Muscle of leg (tissue), 11 donors: ENCODE measurements around the gene CENPS. TPM values are rescaled to one million over a fixed set of nuclear protein-coding genes. Genes with fewer than 3 reads are reported as not detected.

Source experiments
- DNase-seq: peaks from one replicate; pipeline ENCODE4 v3.0.0; 2013
- H3K27ac ChIP-seq: one replicate; pipeline ENCODE4 v1.5.1; 2013; ENCODE audit warnings: mild to moderate bottlenecking, low read length, control low read depth
- H3K27me3 ChIP-seq: one replicate; pipeline ENCODE4 v1.6.1; 2013; ENCODE audit warnings: low read length; ENCODE audit not compliant: control insufficient read depth, insufficient read depth
- H3K36me3 ChIP-seq: one replicate; pipeline ENCODE4 v1.6.1; 2013; ENCODE audit warnings: low read length; ENCODE audit not compliant: control insufficient read depth, insufficient read depth
- H3K4me1 ChIP-seq: one replicate; pipeline ENCODE4 v1.6.1; 2013; ENCODE audit warnings: low read length; ENCODE audit not compliant: control insufficient read depth, insufficient read depth
- H3K4me3 ChIP-seq: one replicate; pipeline ENCODE4 v1.5.1; 2013; ENCODE audit warnings: low read length, control low read depth
- H3K9me3 ChIP-seq: replicated peaks from 2 replicates; pipeline ENCODE4 v1.6.1; 2013; ENCODE audit warnings: low read depth, low read length; ENCODE audit not compliant: control insufficient read depth
- WGBS: methylation state at CpG from one replicate; pipeline ENCODE4 v1.1.5; 2013; ENCODE audit warnings: missing lambda C conversion rate; ENCODE audit not compliant: insufficient coverage; 5-methylcytosine and 5-hydroxymethylcytosine counted together
- polyA plus RNA-seq, 8 donors: library from polyadenylated mRNA; unstranded; fragments of 120-200 nt; gene quantifications; one replicate each; pipeline versions ENCODE4 v1.2.1 to v1.2.3, GENCODE V29; 2013; ENCODE audit warnings: inconsistent platforms in 1 of 8, low replicate concordance in 1 of 8; ENCODE audit not compliant: insufficient read length in 8 of 8, insufficient read depth in 1 of 8
- total RNA-seq: library from RNA; stranded (reverse); fragments of 120-200 nt; gene quantifications from one replicate; pipeline ENCODE4 v1.2.4, GENCODE V29; 2013

CENPS gene
- total and polyA plus RNA-seq, 9 donors = 5.4 to 11.7 (median 10.6) TPM

- H3K4me1 ChIP-seq = peaks cover 10% of the 10 kb centered on the region
- H3K27me3 ChIP-seq = no peaks in the 10 kb centered on the region
- no peak overlapping the region for H3K4me3 ChIP-seq
- H3K36me3 ChIP-seq = peaks cover 3% of the 10 kb centered on the region
- H3K9me3 ChIP-seq = no peaks in the 10 kb centered on the region
- H3K27ac ChIP-seq = no peak overlapping the region
- DNase-seq = no peak
- WGBS = 67% methylated on average over 11 of the region's 14 CpGs
Measured at GRCh38 chr1:10432910-10433700, 2.9 kb downstream of the CENPS start.

- Histone ChIP-seq H3K9me3 (no peaks in the 10 kb centered on the region), H3K27me3 (no peaks in the 10 kb centered on the region), H3K4me3 (no peak overlapping the region), H3K36me3 (peaks cover 3% of the 10 kb centered on the region), H3K27ac (no peak overlapping the region), H3K4me1 (peaks cover 10% of the 10 kb centered on the region)
- DNase-seq = no peak
- 91% methylated on average over 6 of the region's 11 CpGs for WGBS
Measured at GRCh38 chr1:10433790-10434189, 3.6 kb downstream of the CENPS start.

- WGBS = no CpG with 5 or more reads among the region's 5 CpGs
- Histone ChIP-seq H3K4me3 (no peak overlapping the region), H3K27me3 (no peaks in the 10 kb centered on the region), H3K36me3 (peaks cover 3% of the 10 kb centered on the region), H3K9me3 (no peaks in the 10 kb centered on the region), H3K27ac (no peak overlapping the region), H3K4me1 (peaks cover 10% of the 10 kb centered on the region)
- DNase-seq = no peak
Measured at GRCh38 chr1:10434590-10434989, 4.4 kb downstream of the CENPS start.

- Histone ChIP-seq H3K27me3 (no peaks in the 10 kb centered on the region), H3K4me1 (no peaks in the 10 kb centered on the region), H3K36me3 (peaks cover 6% of the 10 kb centered on the region), H3K4me3 (no peak overlapping the region), H3K27ac (no peak overlapping the region), H3K9me3 (no peaks in the 10 kb centered on the region)
- no CpG with 5 or more reads among the region's 1 CpG for WGBS
- no peak for DNase-seq
Measured at GRCh38 chr1:10437052-10437451, 6.8 kb downstream of the CENPS start.

GRCh38 chr1:10438677-10439163, 8.5 kb downstream of the CENPS start:
- no peaks in the 10 kb centered on the region for H3K27me3 ChIP-seq
- 96% methylated on average over 3 of the region's 7 CpGs for whole genome bisulfite sequencing
- peaks cover 6% of the 10 kb centered on the region for H3K36me3 ChIP-seq
- no peak overlapping the region for H3K4me3 ChIP-seq
- DNase-seq = no peak
- no peaks in the 10 kb centered on the region for H3K4me1 ChIP-seq
- H3K9me3 ChIP-seq = no peaks in the 10 kb centered on the region
- H3K27ac ChIP-seq = no peak overlapping the region

GRCh38 chr1:10440305-10440704, 10.1 kb downstream of the CENPS start:
- no peak for DNase-seq
- no peaks in the 10 kb centered on the region for H3K9me3 ChIP-seq
- no peaks in the 10 kb centered on the region for H3K27me3 ChIP-seq
- WGBS = no CpG with 5 or more reads among the region's 2 CpGs
- H3K27ac ChIP-seq = no peak overlapping the region
- H3K4me3 ChIP-seq = no peak overlapping the region
- peaks cover 7% of the 10 kb centered on the region for H3K36me3 ChIP-seq
- no peaks in the 10 kb centered on the region for H3K4me1 ChIP-seq

- WGBS = 100% methylated on average over 1 of the region's 5 CpGs
- no peak for DNase-seq
- Histone ChIP-seq H3K4me1 (no peaks in the 10 kb centered on the region), H3K36me3 (peaks cover 7% of the 10 kb centered on the region), H3K27me3 (no peaks in the 10 kb centered on the region), H3K27ac (no peak overlapping the region), H3K4me3 (no peak overlapping the region), H3K9me3 (no peaks in the 10 kb centered on the region)
Measured at GRCh38 chr1:10440794-10441193, 10.6 kb downstream of the CENPS start.

- Histone ChIP-seq H3K27ac (no peak overlapping the region), H3K4me3 (no peak overlapping the region), H3K9me3 (no peaks in the 10 kb centered on the region), H3K36me3 (peaks cover 7% of the 10 kb centered on the region), H3K27me3 (no peaks in the 10 kb centered on the region), H3K4me1 (no peaks in the 10 kb centered on the region)
- no peak for DNase-seq
- WGBS = 75% methylated on average over 1 of the region's 6 CpGs
Measured at GRCh38 chr1:10444248-10444647, 14.0 kb downstream of the CENPS start.

- Histone ChIP-seq H3K27me3 (no peaks in the 10 kb centered on the region), H3K9me3 (no peaks in the 10 kb centered on the region), H3K27ac (no peak overlapping the region), H3K4me1 (peaks cover 2% of the 10 kb centered on the region), H3K4me3 (no peak overlapping the region), H3K36me3 (peaks cover 7% of the 10 kb centered on the region)
- DNase-seq = no peak
- WGBS = 77% methylated on average over 2 of the region's 7 CpGs
Measured at GRCh38 chr1:10444795-10445397, 14.7 kb downstream of the CENPS start.

GRCh38 chr1:10446790-10447422, 16.7 kb downstream of the CENPS start:
- 92% methylated on average over 4 of the region's 7 CpGs for WGBS
- DNase-seq = no peak

More at GRCh38 chr1:10446790-10447422, 16.7 kb downstream of the CENPS start:
- Histone ChIP-seq H3K4me3 (no peak overlapping the region), H3K9me3 (no peaks in the 10 kb centered on the region), H3K27ac (no peak overlapping the region), H3K4me1 (peaks cover 8% of the 10 kb centered on the region), H3K27me3 (no peaks in the 10 kb centered on the region), H3K36me3 (peaks cover 4% of the 10 kb centered on the region)
